Transverse colon (tissue), 4 donors: Measurements from ENCODE around the gene MIOX. TPM values are rescaled to one million over a fixed set of nuclear protein-coding genes. Genes with fewer than 3 reads are reported as not detected.

ENCODE experiments used
- DNase-seq: peaks from one replicate; pipeline ENCODE4 v3.0.0-alpha.2; 2019
- H3K27ac ChIP-seq, 4 donors: fragments of 200-600 bp; sonication (generic); 2 replicates each; pipeline ENCODE4 v1.5.1; 2016 to 2018; ENCODE audit warnings: inconsistent platforms in 4 of 4
- H3K27me3 ChIP-seq: fragments of 200-600 bp; sonication (generic); 2 replicates; pipeline ENCODE4 v1.5.1; 2017; ENCODE audit warnings: inconsistent platforms
- H3K36me3 ChIP-seq, 4 donors: fragments of 200-600 bp; sonication (generic); 2 replicates each; pipeline ENCODE4 v1.5.1; 2017 to 2019; ENCODE audit warnings: inconsistent platforms in 4 of 4
- H3K4me1 ChIP-seq, 4 donors: fragments of 200-600 bp; sonication (generic); 2 replicates each; pipeline ENCODE4 v1.5.1; 2017 to 2020; ENCODE audit warnings: inconsistent platforms in 4 of 4
- H3K4me3 ChIP-seq, 4 donors: fragments of 200-600 bp; sonication (generic); 1 replicate in 1 of 4; 2 replicates in 3 of 4; pipeline versions ENCODE4 v1.5.1 to v1.6.1; 2017 to 2019; ENCODE audit warnings: inconsistent platforms in 4 of 4
- H3K9me3 ChIP-seq, 2 donors: fragments of 200-600 bp; sonication (generic); 2 replicates each; pipeline ENCODE4 v1.5.1; 2017 to 2019; ENCODE audit warnings: inconsistent platforms in 2 of 2
- CTCF ChIP-seq, 5 experiments: fragments of 200-600 bp in 3 of 5; fragments of 450-650 bp in 2 of 5; sonication (generic) in 3 of 5; IDR thresholded peaks; 1 replicate in 2 of 5; 2 replicates in 3 of 5; pipeline ENCODE4 v1.5.1; 2016 to 2017; ENCODE audit warnings: antibody characterized with exemption in 5 of 5, inconsistent platforms in 3 of 5, mild to moderate bottlenecking in 2 of 5, moderate library complexity in 1 of 5
- EP300 ChIP-seq: sonication (generic); formaldehyde crosslinking; IDR thresholded peaks from one replicate; pipeline ENCODE4 v1.6.1; 2017; ENCODE audit warnings: antibody characterized with exemption, low read depth
- POLR2A ChIP-seq: fragments of 450-650 bp; IDR thresholded peaks from one replicate; pipeline ENCODE4 v1.6.1; 2016; ENCODE audit warnings: antibody characterized with exemption, mild to moderate bottlenecking, moderate library complexity
- POLR2AphosphoS5 ChIP-seq, 3 donors: sonication (generic); formaldehyde crosslinking; IDR thresholded peaks; one replicate each; pipeline ENCODE4 v1.6.1; 2016; ENCODE audit warnings: antibody characterized with exemption in 3 of 3
- WGBS, 2 donors: methylation state at CpG; one replicate each; pipeline ENCODE4 v1.1.5; 2018; ENCODE audit warnings: low coverage in 1 of 2; 5-methylcytosine and 5-hydroxymethylcytosine counted together
- in situ Hi-C, 4 donors: fragments of 200-750 bp; cut with MboI; loops; one replicate each; pipeline versions ENCODE4 v1.15.0 to v1.15.1; 2017; ENCODE audit warnings: low sequenced_read_pairs in 3 of 4, low pct_ligation_motif_present in 1 of 4, low pct_unique_long_range_greater_than_20kb in 1 of 4
- intact Hi-C: fragments of 100-400 bp; cut with DNase I; formaldehyde crosslinking; loops from one replicate; pipeline ENCODE4 v1.15.1; 2023; ENCODE audit warnings: low total_unique reads
- total RNA-seq, 4 donors: library from RNA; depleted of rRNA; stranded (reverse); fragments of >200 nt; gene quantifications; one replicate each; pipeline ENCODE4 v1.1.0, GENCODE V29; 2016

MIOX gene
- total RNA-seq, 4 donors from 2014 or later = not detected

DNA sequence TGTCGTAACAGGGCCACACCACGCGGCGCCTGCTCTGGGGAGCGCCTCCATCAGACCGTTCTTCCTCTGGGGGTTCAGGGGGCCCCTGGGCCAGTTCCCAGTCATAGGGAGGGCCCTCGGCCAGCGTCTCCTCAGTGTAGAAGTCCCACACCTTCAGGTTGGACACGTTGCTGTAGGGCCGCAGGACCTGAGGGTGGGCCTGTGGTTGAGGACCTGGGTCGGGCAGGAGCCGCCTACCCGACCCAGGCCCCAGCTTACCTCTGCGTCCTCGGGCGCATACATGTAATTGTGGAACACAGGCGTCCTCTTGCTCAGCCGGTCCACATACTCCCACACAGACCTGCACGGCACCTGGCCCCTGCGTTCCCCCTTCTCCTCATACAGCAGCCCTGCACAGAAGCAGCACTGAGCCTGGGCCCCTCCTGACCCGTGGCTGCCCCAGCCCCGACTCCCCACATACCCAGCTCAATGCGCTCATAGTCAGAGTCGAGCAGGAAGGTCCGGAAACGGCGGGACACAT, 32.0 kb upstream of the MIOX start:
- no peak for DNase-seq
- peaks cover 0 to 36% (median 19%) of the 10 kb centered on the region in 4 donors for H3K36me3 ChIP-seq
- in situ Hi-C loops = no loop called here
- H3K4me1 ChIP-seq = no peaks in the 10 kb centered on the region
- no peak for TF ChIP-seq POLR2A
- no peak for TF ChIP-seq EP300
- TF ChIP-seq POLR2AphosphoS5 (IDR thresholded peaks at IDR 0.05) = no peak
- TF ChIP-seq CTCF (IDR thresholded peaks at IDR 0.05) = no peak
- 92% methylated on average over 25 of the region's 27 CpGs; no CpG with 5 or more reads in 1 of the 2 donors for WGBS, 2 donors
- H3K9me3 ChIP-seq = no peaks in the 10 kb centered on the region
- intact Hi-C loops = no loop called here
- no peak overlapping the region for H3K27ac ChIP-seq
- no peaks in the 10 kb centered on the region for H3K27me3 ChIP-seq
- no peak overlapping the region for H3K4me3 ChIP-seq

GRCh38 chr22:50455201-50455600, 31.5 kb upstream of the MIOX start:
- in situ Hi-C loops = no loop called here
- intact Hi-C loops = no loop called here

GRCh38 chr22:50456026-50456425, 30.6 kb upstream of the MIOX start:
- TF ChIP-seq POLR2AphosphoS5 (IDR thresholded peaks at IDR 0.05) = no peak
- TF ChIP-seq EP300 = no peak
- no peak for TF ChIP-seq CTCF (IDR thresholded peaks at IDR 0.05)
- TF ChIP-seq POLR2A = no peak
- intact Hi-C loops = no loop called here
- DNase-seq = no peak
- Histone ChIP-seq H3K9me3 (no peaks in the 10 kb centered on the region), H3K4me3 (no peak overlapping the region), H3K4me1 (peaks cover 0 to 2% (median 0%) of the 10 kb centered on the region in 4 donors), H3K27me3 (no peaks in the 10 kb centered on the region), H3K36me3 (peaks cover 0 to 48% (median 25%) of the 10 kb centered on the region in 4 donors), H3K27ac (no peak overlapping the region)
- 80 to 93% methylated on average over 2 to 10 of the region's 11 CpGs for WGBS, 2 donors
- in situ Hi-C loops = no loop called here

More at GRCh38 chr22:50455201-50455600, 31.5 kb upstream of the MIOX start:
- no peaks in the 10 kb centered on the region for H3K9me3 ChIP-seq
- DNase-seq = no peak
- no peaks in the 10 kb centered on the region for H3K27me3 ChIP-seq
- H3K4me3 ChIP-seq = no peak overlapping the region
- no peak overlapping the region for H3K27ac ChIP-seq
- TF ChIP-seq CTCF (IDR thresholded peaks at IDR 0.05) = no peak
- TF ChIP-seq POLR2A = no peak
- no peak for TF ChIP-seq EP300
- TF ChIP-seq POLR2AphosphoS5 (IDR thresholded peaks at IDR 0.05) = no peak
- 98% methylated on average over 12 of the region's 18 CpGs; no CpG with 5 or more reads in 1 of the 2 donors for WGBS, 2 donors
- H3K4me1 ChIP-seq = no peaks in the 10 kb centered on the region
- peaks cover 0 to 41% (median 22%) of the 10 kb centered on the region in 4 donors for H3K36me3 ChIP-seq

- Histone ChIP-seq H3K4me1 (peaks cover 0 to 6% (median 0%) of the 10 kb centered on the region in 4 donors), H3K4me3 (no peak overlapping the region), H3K27me3 (no peaks in the 10 kb centered on the region), H3K36me3 (peaks cover 0 to 54% (median 28%) of the 10 kb centered on the region in 4 donors), H3K27ac (no peak overlapping the region), H3K9me3 (no peaks in the 10 kb centered on the region)
- TF ChIP-seq EP300 = no peak
- TF ChIP-seq CTCF (IDR thresholded peaks at IDR 0.05) = peak in 1 of 5 experiments; percentile 11
- in situ Hi-C loops = no loop called here
- 60 to 84% methylated on average over 2 to 22 of the region's 34 CpGs for WGBS, 2 donors
- intact Hi-C loops = no loop called here
- no peak for DNase-seq
Observed at GRCh38 chr22:50456466-50457234, 30.0 kb upstream of the MIOX start.
